HG03432 (cell line): ENCODE measurements around the gene COTL1.

Experiments
- ATAC-seq: cut with Tn5 transposase; IDR thresholded peaks from one replicate; pipeline ENCODE4 v1.9.1; 2021; ENCODE audit warnings: mild to moderate bottlenecking, moderate library complexity; ENCODE audit not compliant: unreplicated experiment

The COTL1 gene

GRCh38 chr16:84614968-84615813, 2.7 kb downstream of the COTL1 start:
- no peak for ATAC-seq

- ATAC-seq = no peak
Observed at GRCh38 chr16:84614623-84614967, 3.3 kb downstream of the COTL1 start.

- no peak for ATAC-seq
Observed at GRCh38 chr16:84614073-84614459, 3.8 kb downstream of the COTL1 start.

- no peak for ATAC-seq
Observed at GRCh38 chr16:84613408-84614072, 4.3 kb downstream of the COTL1 start.

GRCh38 chr16:84612686-84613085, 5.2 kb downstream of the COTL1 start:
- no peak for ATAC-seq

GRCh38 chr16:84611041-84611440, 6.8 kb downstream of the COTL1 start:
- no peak for ATAC-seq

GRCh38 chr16:84610376-84610775, 7.5 kb downstream of the COTL1 start:
- no peak for ATAC-seq

GRCh38 chr16:84609563-84610177, 8.2 kb downstream of the COTL1 start:
- ATAC-seq = no peak

- ATAC-seq = peak; percentile 3
Observed at GRCh38 chr16:84608282-84608681, 9.6 kb downstream of the COTL1 start.

GRCh38 chr16:84607694-84608093, 10.2 kb downstream of the COTL1 start:
- ATAC-seq = peak; percentile 63

GRCh38 chr16:84607061-84607460, 10.8 kb downstream of the COTL1 start:
- ATAC-seq = no peak

- ATAC-seq = no peak
Observed at GRCh38 chr16:84606081-84606875, 11.6 kb downstream of the COTL1 start.

- no peak for ATAC-seq
Observed at GRCh38 chr16:84605339-84605848, 12.5 kb downstream of the COTL1 start.

- ATAC-seq = no peak
Observed at GRCh38 chr16:84604477-84605013, 13.3 kb downstream of the COTL1 start.

GRCh38 chr16:84603940-84604339, 13.9 kb downstream of the COTL1 start:
- ATAC-seq = no peak

GRCh38 chr16:84603140-84603816, 14.6 kb downstream of the COTL1 start:
- ATAC-seq = no peak

- peak; percentile 72 for ATAC-seq
Observed at GRCh38 chr16:84600343-84601229, 17.3 kb downstream of the COTL1 start.

- ATAC-seq = peak; percentile 48
Observed at GRCh38 chr16:84599521-84600202, 18.2 kb downstream of the COTL1 start.

- ATAC-seq = no peak
Observed at GRCh38 chr16:84598360-84598759, 19.5 kb downstream of the COTL1 start.
